HG03196 (cell line): ENCODE measurements around the gene NBEA.

Source experiments
- ATAC-seq: cut with Tn5 transposase; IDR thresholded peaks from one replicate; pipeline ENCODE4 v1.9.1; 2021; ENCODE audit not compliant: unreplicated experiment

NBEA gene

GRCh38 chr13:35471706-35472322 lies 529.7 kb downstream of the NBEA start:
- no peak for ATAC-seq

DNA sequence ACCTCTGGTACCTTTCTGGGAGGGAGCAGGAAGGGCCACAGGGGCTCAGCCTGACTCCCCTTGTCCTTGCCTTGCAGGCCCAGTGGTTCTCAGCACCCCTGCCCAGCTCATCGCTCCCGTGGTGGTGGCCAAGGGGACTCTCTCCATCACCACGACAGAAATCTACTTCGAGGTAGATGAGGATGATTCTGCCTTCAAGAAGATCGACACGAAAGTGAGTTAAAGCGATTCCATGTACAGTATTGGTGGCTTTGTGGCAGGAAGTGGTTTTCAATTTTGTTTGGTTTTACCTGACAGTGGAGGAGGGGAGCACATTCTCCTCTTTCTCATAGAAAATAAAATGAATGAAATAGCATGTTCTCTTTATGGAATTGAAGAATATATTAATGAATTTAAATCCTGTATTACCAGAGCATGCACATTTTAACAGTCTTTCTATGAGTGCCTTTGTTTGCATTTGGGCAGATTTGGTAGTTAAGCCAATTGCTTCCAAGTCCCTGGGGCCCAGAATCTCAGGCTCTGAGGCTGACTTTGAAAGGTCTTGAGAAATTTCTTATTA lies 530.3 kb downstream of the NBEA start:
- ATAC-seq, result no peak

DNA sequence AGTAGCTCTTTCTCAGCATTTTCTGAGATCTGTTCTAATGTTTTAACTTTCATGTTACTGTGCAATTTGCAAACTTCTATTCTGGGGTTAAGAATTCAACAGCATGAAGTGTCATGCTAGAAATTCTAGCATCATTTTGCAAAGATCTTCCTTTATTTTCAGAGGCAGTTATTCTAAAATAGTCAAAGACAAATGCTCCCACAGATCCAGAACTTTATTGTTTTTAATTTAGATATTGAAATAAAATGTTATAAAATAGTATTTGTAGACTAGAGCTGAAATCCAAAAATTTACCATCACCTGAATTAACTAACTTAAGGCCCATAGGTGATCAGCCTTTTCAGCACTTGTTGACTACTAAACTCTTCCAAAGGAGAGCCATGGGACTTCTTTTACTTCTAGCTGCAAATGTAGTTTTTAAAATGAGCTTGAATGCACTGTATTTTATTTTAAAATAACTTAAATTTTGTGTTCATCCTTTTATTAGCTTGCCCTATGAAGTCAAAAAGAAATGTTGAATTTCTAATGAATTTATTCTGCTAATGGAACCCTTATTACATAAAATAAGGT lies 531.2 kb downstream of the NBEA start:
- ATAC-seq, result no peak

DNA sequence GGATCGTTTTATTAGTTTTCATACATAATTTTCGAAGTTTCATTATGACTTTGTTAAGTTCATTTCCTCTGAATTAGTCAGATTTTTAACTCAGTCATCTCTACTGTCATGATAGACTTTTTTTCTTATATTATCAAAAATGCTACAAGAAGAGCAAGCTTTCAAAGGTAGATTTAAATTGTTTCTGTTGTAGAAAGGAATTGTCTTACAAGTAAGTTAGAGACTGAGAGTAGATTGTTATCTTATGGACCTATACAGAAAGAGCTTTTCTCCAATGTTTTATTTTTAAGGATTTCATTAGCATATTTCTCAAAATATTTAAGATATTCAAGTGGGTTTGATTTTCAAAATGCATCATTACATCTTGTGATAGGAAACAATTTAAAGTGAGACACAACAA lies 531.7 kb downstream of the NBEA start:
- no peak for ATAC-seq

- no peak for ATAC-seq
These were observed 532.6 kb downstream of the NBEA start for GRCh38 chr13:35474496-35475211.

DNA sequence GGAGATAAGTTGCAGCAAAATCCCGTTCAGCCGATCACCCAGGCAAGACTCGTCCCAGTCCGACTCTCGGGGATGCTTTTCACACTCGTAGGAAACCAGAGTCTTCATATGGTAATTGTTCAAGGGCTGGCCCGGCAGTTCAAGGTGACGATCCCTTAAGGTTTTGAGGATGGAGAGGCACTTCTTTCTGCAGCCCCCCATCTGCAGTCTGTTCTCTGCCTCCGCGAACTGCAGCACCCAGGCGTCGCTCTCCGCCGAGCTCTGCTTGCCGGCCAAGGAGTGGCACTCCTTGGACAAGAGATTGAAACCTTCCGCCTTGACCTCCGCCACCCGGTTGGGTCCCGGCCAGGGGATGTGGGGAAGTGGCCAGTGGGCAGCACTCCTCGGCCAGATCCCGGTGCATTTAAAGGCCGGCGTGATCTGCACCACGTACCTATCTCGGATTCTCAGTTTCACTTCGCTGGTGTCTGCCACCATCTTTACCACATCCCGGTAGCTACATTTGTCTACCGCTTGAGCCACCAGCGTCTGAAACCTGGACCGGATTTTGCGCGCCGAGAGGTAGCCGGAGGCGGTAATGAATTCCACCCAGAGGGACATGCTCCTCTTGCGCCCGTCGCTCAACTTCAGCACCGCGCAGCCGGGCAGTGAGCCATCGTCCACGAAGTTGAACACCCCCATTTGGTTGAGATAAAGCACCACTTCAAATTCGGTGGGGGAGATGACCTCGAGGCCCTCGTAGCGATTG lies 533.3 kb downstream of the NBEA start:
- ATAC-seq, result no peak

- ATAC-seq, result no peak
These were observed 534.2 kb downstream of the NBEA start, which contains the start of gene MAB21L1 for GRCh38 chr13:35475960-35476943. Gene MAB21L1, minus strand, starts transcription at chr13:35476689. Its CDS starts 551 bp downstream, at chr13:35476138.

GRCh38 chr13:35477386-35477946 lies 535.4 kb downstream of the NBEA start:
- no peak for ATAC-seq

DNA sequence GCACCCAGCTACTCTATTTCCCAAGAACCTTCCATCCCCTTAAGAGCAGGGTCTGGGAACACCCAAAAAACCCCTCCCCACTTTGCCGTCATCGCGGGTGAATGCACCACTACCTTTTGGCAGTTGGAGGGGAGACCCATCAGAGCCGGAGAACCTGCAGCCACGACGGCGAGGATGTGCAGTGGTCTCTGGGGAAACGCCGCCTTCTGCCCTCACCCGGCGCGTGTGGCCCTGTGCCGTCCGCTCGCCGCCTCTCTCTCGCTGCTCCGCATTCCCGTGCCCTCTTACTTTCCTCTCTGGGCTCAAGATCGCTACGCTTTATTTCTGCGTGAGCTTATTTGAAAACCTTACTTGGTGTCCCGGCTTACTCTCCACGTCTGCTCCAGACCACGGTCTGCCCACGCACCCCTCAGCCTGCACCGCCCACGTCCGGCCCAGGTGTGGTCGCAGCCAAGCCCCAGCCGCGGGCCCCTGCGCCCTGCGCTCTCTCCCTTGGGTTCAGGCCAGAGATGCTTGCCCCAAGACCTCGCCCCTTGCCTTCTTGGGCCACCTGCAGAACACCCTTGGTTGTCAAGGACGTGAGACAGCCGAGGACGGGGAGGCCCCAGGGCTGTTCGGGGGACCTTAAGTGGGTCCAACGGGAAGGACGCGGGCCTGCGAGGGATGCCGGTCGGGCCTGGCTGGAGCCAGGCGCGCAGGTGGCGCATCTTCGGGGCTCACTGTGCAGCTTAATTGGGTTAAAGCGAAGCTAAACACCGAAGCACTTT lies 536.4 kb downstream of the NBEA start:
- no peak for ATAC-seq

DNA sequence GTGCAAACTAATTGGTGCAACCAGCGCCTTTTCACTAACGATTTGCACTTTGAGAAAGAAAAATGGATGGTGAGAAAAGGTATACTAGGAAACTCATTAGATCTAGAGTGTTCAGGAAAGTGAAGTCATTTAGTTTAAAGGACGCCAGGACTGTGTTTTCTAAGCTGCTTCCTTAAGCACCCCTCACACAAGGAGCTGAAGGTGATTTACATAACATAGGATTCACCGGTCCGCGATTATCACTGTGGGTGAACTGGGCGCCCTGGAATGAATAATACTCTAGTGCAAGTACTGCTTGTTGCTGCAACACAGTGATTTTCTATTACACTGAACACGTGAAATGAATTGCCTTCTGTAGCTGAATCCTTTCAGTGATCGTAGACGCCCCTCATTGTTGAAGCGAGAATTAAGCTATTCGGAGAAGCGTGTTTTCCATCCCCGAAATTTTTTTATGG lies 537.0 kb downstream of the NBEA start:
- no peak for ATAC-seq

GRCh38 chr13:35479706-35480105 lies 537.6 kb downstream of the NBEA start:
- ATAC-seq, result no peak

- no peak for ATAC-seq
These were observed 538.3 kb downstream of the NBEA start for GRCh38 chr13:35480346-35480745.

GRCh38 chr13:35481777-35482176 lies 539.7 kb downstream of the NBEA start:
- ATAC-seq, result no peak

DNA sequence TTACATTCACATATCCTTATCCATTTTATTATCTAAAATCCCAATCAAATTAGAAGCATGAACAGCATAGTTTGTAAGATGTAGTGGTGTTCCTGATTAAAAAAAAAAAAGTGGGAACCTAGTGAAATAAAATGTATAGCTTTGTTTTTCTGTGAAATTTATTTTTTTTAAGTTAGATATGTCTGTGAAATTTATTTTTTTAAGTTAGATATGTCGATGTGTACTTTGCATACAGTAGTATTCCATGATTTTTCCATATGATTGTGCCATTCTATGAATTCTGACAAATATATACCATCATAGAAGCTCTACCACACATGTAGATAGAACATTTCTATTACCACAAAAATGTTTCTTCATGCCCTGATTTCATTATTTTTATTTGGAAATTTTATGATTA lies 540.5 kb downstream of the NBEA start:
- ATAC-seq, result no peak

GRCh38 chr13:35483761-35484160 lies 541.7 kb downstream of the NBEA start:
- no peak for ATAC-seq

- ATAC-seq, result no peak
These were observed 542.3 kb downstream of the NBEA start for GRCh38 chr13:35484384-35484783.

DNA sequence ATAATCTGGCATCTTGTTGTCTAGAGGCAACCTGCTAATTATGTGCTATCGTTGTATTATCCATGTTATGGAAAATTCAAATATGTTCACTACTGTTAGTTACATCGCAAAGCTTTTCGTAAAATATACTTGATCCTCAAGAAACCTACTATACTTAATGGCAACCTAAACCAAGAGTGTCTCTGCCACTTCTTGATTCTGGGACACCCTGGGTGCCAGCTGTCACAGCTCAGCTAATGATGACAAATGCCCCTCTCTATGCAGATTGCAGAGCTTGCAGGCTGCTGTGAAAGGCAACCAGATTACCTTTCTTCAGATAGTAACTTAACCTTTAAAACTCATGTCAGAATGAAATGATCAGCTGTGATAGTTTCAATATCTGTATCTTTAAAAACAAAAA lies 543.4 kb downstream of the NBEA start:
- ATAC-seq, result no peak

DNA sequence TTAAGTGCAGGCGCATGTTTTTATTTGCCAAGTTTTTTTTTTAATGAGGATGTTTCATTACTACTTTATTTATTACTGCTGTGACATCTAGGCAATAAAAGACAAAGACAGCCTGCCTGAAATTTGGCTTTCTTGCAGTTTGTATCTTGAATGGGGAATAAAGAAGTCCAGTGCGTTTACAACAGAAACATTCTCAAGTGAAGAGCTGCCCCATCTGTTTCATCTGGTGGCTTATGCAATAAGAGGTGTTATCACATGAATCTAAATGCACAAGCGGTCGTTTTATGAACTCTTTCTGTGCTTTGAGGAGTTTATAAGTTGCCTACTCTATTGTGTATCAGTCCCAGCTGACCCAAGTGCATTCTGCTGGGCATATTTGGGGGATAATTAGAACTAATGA lies 547.0 kb downstream of the NBEA start:
- no peak for ATAC-seq

- ATAC-seq, result no peak
These were observed 553.9 kb downstream of the NBEA start for GRCh38 chr13:35496006-35496405.
